ENCODE results near the gene EHMT1. TPM values are rescaled to one million over a fixed set of nuclear protein-coding genes. Genes with fewer than 3 reads are reported as not detected.

EHMT1 gene
- total and polyA plus RNA-seq, 8 donors = 29.9 to 51.1 (median 32.6) TPM

DNA sequence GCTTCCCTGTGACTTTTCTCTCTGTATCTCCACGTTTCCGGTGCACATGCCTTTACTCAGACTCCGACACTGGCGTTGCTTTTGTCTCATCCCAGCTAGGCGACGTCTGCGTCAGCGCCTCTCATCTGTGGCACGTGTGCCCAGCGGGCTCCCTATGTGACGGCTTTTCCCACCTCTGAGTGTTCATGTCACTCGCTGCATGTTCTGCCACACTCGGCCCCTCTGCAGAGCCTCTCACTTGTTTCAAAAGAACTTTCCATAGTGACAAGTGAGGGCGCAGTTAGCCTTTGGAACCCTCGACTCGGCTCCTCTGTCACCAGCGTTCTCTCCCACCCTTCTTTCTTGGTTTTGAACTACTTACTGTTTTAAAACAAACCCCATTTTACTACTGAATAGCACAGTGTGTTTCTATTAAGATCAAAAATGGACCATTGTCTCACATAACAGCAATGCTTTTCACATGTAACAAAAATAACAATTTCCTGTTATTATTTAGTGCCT is 145.4 kb downstream of the EHMT1 start:
- H3K36me3 ChIP-seq = peaks cover 0 to 36% (median 2%) of the 10 kb centered on the region in 3 donors
- DNase-seq = no peak
- no peaks in the 10 kb centered on the region for H3K27me3 ChIP-seq
- H3K9me3 ChIP-seq = no peaks in the 10 kb centered on the region
- 92 to 96% methylated on average over 17 of the region's 17 CpGs for WGBS, 2 donors
- no peak overlapping the region for H3K27ac ChIP-seq
- intact Hi-C loops (cut with DNase I) = no loop called here
- FAIRE-seq = no peak
- TF ChIP-seq, protein P1, sequence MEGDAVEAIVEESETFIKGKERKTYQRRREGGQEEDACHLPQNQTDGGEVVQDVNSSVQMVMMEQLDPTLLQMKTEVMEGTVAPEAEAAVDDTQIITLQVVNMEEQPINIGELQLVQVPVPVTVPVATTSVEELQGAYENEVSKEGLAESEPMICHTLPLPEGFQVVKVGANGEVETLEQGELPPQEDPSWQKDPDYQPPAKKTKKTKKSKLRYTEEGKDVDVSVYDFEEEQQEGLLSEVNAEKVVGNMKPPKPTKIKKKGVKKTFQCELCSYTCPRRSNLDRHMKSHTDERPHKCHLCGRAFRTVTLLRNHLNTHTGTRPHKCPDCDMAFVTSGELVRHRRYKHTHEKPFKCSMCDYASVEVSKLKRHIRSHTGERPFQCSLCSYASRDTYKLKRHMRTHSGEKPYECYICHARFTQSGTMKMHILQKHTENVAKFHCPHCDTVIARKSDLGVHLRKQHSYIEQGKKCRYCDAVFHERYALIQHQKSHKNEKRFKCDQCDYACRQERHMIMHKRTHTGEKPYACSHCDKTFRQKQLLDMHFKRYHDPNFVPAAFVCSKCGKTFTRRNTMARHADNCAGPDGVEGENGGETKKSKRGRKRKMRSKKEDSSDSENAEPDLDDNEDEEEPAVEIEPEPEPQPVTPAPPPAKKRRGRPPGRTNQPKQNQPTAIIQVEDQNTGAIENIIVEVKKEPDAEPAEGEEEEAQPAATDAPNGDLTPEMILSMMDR (IDR thresholded peaks at IDR 0.05) = no peak
- no peak for ATAC-seq
- H3K4me1 ChIP-seq = no peaks in the 10 kb centered on the region
- H3K4me3 ChIP-seq = no peak overlapping the region

DNA sequence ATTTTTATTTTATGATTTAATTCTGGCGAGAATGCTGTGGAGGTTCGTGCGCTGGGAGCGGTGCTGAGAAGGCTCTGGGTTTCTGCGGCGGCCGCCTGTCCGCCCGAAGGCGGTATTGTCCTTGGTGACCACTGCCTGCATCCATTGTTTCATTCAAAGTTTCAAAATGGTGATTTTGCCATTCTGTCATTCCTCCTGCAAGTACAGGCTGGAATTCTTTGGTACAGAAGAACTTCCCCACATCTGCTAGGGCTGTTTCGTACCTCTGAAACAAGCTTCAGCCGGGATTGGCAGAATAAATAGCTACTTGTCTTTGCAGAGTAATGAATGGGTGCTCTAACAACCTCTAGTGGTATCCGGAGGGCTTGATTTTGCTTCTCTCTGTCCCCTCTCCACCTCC is 146.2 kb downstream of the EHMT1 start:
- peaks cover 0 to 29% (median 0%) of the 10 kb centered on the region in 3 donors for H3K36me3 ChIP-seq
- H3K27me3 ChIP-seq = no peaks in the 10 kb centered on the region
- no peaks in the 10 kb centered on the region for H3K4me1 ChIP-seq
- H3K27ac ChIP-seq = no peak overlapping the region
- 84 to 95% methylated on average over 13 of the region's 13 CpGs for WGBS, 2 donors
- intact Hi-C loops (cut with DNase I) = no loop called here
- DNase-seq (no peak), FAIRE-seq (no peak), ATAC-seq (no peak)
- TF ChIP-seq, protein P1 (IDR thresholded peaks at IDR 0.05) = no peak
- H3K9me3 ChIP-seq = no peaks in the 10 kb centered on the region
- H3K4me3 ChIP-seq = no peak overlapping the region

DNA sequence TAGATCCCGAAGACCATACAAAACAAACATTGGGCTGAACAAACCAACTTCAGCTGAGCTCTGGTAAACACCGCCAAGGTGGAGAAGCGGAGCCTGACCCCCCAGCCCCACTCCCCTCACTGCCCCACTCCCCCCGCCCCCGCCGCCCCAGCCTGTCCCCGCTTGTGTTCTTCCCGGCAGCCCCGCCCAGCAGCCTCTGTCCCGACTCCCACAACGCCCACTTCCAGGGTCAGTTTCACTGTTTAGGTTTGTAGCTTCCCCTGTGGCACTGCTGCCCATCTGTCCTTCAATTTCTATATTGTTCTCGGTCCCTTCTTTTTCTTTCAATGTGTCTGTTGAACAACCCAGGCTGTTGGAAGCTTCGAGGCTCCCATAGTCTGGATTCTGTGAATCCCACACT is 146.7 kb downstream of the EHMT1 start:
- TF ChIP-seq, protein P1 (IDR thresholded peaks at IDR 0.05) = no peak
- peaks cover 0 to 23% (median 0%) of the 10 kb centered on the region in 3 donors for H3K36me3 ChIP-seq
- WGBS, 2 donors = 92 to 96% methylated on average over 9 to 13 of the region's 13 CpGs
- no peak for DNase-seq
- H3K4me3 ChIP-seq = no peak overlapping the region
- no peaks in the 10 kb centered on the region for H3K27me3 ChIP-seq
- no peaks in the 10 kb centered on the region for H3K9me3 ChIP-seq
- no peak for FAIRE-seq
- intact Hi-C loops (cut with DNase I) = no loop called here
- no peaks in the 10 kb centered on the region for H3K4me1 ChIP-seq
- ATAC-seq = no peak
- no peak overlapping the region for H3K27ac ChIP-seq

DNA sequence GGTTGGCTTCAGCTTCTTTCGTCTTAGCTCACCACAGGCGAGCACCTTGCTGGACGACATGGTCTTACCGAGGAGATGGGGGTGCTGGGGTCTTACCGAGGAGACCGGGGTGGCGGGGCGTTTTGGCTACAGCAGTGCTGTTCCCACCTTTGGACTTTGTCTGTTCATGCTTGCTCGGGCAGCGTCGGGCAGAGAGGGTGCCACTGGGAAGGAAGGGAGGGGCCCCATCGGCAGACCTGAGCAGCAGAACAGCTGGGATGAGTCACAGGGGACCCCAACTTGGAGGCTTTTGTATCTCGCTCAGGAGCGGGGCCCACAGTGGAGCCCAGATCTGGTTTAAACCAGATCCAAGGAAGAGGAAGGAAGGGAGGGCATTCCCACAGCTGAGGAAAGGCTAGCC is 152.8 kb downstream of the EHMT1 start:
- Histone ChIP-seq H3K4me3 (no peak overlapping the region), H3K36me3 (peaks cover 0 to 21% (median 4%) of the 10 kb centered on the region in 3 donors), H3K27ac (no peak overlapping the region), H3K27me3 (no peaks in the 10 kb centered on the region), H3K4me1 (no peaks in the 10 kb centered on the region), H3K9me3 (no peaks in the 10 kb centered on the region)
- FAIRE-seq (no peak), ATAC-seq (no peak), DNase-seq (no peak)
- intact Hi-C loops (cut with DNase I) = no loop called here
- WGBS, 2 donors = 90 to 91% methylated on average over 14 of the region's 14 CpGs
- TF ChIP-seq, protein P1 (IDR thresholded peaks at IDR 0.05) = no peak

DNA sequence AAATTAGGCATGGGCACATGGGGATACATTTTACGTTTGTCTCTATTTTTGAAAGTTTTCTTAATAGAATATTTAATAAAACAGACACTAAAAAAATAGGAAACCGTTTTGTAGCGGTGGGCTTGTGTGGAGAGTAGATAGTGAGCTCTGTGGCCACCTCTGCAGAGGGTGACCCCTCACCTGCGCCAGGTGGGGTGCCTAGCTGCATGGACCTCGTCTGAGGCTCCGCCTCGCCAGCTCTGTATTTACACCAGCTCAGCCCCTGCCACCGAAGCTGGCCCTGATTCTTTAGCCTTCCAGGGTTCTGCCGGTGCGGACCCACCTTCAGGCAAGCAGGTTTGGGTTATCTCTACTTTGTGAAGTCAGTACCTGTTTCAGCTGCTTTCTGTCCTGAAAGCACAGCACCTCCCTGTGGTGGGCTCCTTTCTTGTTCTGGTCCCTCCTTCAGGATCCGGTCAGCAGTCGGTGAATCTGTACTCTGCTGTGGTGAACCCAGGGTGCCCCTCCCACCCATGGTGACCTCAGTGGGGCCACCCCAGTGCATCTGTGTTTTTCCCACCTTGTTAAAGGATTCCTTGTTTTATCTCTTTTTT is 153.6 kb downstream of the EHMT1 start:
- no peak for FAIRE-seq
- Histone ChIP-seq H3K27me3 (no peaks in the 10 kb centered on the region), H3K4me1 (no peaks in the 10 kb centered on the region), H3K4me3 (no peak overlapping the region), H3K27ac (no peak overlapping the region), H3K36me3 (peaks cover 0 to 29% (median 6%) of the 10 kb centered on the region in 3 donors), H3K9me3 (no peaks in the 10 kb centered on the region)
- 89 to 93% methylated on average over 12 of the region's 12 CpGs for WGBS, 2 donors
- DNase-seq = no peak
- intact Hi-C loops (cut with DNase I) = no loop called here
- peak in 1 of 4 donors; percentile 29 for ATAC-seq
- TF ChIP-seq, protein P1 (IDR thresholded peaks at IDR 0.05) = no peak
